Right renal cortex interstitium (tissue), 3 donors: ENCODE data around the gene EDN1. TPM values are rescaled to one million over a fixed set of nuclear protein-coding genes. Genes with fewer than 3 reads are reported as not detected.

ENCODE experiments used
- DNase-seq, 3 donors: peaks; one replicate each; pipeline ENCODE4 v3.0.0-alpha.2; 2013; ENCODE audit warnings: low read depth in 3 of 3, low spot score in 2 of 3
- polyA plus RNA-seq, 3 donors: library from polyadenylated mRNA; unstranded; fragments of 120-200 nt; gene quantifications; one replicate each; pipeline ENCODE4 v1.2.1, GENCODE V29; 2013; ENCODE audit not compliant: insufficient read length in 3 of 3

The EDN1 gene
- polyA plus RNA-seq, 3 donors: 4.0 to 5.0 (median 4.8) TPM

DNA sequence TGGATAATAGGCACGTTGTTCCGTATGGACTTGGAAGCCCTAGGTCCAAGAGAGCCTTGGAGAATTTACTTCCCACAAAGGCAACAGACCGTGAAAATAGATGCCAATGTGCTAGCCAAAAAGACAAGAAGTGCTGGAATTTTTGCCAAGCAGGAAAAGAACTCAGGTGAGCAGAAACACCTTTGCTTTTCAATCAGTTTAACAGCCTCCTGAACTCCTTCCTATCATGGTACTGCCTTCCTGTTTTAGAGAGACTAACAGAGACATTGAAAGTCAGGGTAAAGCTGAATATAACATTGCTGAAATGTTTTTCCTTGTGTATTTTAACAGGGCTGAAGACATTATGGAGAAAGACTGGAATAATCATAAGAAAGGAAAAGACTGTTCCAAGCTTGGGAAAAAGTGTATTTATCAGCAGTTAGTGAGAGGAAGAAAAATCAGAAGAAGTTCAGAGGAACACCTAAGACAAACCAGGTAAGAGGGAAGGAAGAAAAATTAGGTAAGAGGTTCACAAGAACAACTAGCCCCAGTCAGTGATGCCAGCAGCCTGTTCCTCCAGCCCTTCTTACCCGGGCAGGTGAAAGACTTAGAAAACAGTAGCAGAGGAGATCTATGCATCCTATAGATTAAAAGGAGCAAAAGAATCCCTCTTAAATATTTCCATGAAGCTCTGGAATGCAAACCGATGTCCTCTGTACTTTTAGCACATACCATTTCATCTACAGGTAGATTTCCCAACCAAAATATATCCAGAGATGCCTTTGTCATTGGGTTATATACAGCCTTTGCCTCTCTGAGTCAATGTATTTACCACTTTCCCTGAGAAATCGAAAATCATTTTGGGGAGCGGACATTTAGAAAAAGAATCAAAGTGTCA lies 4.0 kb downstream of the EDN1 start:
- DNase-seq: no peak

DNA sequence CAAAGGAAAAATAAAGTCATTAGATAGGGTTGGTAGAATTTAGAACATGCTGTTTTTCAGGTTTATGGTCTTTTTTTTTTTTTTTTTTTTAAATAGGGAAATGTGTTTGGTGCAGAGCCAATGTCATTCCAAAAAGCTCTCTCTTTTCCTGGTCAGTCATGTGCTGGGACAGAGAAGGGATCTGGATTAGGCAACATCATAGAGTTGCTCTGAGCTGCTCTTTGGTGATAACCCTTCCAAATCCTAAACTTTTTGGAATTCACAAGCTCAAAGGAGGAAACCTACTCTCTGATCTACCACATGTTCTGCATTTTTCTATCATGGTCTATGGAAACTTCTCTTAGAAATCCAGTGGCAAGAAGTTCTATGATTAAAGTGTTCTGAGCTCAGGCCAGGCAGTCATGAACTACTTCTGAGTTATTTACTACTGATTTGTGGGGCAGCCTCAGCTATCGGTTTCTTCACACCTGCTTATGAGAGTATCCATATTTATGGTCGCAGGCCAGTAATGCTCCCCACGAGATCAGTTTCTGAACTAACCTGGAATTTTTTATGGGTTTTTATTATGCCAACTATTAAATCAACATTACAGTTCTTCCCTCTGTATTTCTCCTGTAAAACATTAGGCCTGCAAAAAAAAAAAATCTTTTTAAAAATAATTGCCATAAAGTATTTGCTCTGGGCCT lies 4.8 kb downstream of the EDN1 start:
- DNase-seq: no peak

DNA sequence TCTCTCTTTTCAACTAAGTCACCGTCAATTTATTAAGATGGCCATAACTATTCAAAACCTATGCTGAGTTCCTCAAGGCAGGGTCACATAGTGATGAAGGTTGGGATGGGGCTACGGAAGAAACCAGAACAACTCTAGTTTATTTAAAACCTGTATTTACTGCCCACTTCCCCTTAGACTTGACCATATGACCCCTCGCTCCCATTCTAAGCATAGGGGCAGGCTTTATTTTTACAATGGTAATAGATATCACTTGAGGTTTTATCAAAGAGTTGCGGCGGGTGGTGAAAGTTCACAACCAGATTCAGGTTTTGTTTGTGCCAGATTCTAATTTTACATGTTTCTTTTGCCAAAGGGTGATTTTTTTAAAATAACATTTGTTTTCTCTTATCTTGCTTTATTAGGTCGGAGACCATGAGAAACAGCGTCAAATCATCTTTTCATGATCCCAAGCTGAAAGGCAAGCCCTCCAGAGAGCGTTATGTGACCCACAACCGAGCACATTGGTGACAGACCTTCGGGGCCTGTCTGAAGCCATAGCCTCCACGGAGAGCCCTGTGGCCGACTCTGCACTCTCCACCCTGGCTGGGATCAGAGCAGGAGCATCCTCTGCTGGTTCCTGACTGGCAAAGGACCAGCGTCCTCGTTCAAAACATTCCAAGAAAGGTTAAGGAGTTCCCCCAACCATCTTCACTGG lies 5.5 kb downstream of the EDN1 start:
- no peak for DNase-seq

DNA sequence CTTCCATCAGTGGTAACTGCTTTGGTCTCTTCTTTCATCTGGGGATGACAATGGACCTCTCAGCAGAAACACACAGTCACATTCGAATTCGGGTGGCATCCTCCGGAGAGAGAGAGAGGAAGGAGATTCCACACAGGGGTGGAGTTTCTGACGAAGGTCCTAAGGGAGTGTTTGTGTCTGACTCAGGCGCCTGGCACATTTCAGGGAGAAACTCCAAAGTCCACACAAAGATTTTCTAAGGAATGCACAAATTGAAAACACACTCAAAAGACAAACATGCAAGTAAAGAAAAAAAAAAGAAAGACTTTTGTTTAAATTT lies 6.1 kb downstream of the EDN1 start:
- no peak for DNase-seq

DNA sequence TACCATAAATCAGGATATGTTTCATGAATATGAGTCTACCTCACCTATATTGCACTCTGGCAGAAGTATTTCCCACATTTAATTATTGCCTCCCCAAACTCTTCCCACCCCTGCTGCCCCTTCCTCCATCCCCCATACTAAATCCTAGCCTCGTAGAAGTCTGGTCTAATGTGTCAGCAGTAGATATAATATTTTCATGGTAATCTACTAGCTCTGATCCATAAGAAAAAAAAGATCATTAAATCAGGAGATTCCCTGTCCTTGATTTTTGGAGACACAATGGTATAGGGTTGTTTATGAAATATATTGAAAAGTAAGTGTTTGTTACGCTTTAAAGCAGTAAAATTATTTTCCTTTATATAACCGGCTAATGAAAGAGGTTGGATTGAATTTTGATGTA lies 6.4 kb downstream of the EDN1 start:
- no peak for DNase-seq

DNA sequence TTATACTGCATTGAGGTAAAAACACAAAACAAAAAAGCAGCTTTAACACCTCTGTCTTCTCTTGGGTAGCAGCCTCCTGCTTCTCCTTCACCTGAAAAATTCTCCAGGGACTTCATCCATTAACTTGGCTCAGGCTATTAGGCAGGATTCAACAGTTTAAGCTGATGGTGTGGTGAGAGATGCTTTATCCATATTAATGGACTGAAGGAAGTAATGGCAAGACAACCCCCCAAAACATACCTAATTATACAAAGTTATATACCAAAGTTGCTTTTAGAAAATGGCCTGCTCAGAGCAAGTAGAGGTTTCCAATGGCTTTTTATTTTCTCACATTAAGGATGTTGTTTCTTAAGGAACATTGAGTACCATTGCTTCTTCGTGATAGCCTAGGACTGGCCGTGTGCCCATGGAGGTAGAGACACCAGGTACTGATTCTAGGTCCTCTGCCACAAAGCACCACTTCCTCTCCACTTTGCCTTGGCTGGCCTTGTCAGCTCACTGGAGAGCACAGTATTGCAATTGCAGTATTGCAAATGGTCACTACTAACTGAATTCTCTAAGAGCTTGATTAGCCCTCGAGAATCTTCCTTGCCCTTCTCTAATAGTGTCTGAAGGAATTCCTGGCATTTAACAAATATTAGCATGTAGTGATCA lies 7.3 kb downstream of the EDN1 start:
- DNase-seq: no peak

DNA sequence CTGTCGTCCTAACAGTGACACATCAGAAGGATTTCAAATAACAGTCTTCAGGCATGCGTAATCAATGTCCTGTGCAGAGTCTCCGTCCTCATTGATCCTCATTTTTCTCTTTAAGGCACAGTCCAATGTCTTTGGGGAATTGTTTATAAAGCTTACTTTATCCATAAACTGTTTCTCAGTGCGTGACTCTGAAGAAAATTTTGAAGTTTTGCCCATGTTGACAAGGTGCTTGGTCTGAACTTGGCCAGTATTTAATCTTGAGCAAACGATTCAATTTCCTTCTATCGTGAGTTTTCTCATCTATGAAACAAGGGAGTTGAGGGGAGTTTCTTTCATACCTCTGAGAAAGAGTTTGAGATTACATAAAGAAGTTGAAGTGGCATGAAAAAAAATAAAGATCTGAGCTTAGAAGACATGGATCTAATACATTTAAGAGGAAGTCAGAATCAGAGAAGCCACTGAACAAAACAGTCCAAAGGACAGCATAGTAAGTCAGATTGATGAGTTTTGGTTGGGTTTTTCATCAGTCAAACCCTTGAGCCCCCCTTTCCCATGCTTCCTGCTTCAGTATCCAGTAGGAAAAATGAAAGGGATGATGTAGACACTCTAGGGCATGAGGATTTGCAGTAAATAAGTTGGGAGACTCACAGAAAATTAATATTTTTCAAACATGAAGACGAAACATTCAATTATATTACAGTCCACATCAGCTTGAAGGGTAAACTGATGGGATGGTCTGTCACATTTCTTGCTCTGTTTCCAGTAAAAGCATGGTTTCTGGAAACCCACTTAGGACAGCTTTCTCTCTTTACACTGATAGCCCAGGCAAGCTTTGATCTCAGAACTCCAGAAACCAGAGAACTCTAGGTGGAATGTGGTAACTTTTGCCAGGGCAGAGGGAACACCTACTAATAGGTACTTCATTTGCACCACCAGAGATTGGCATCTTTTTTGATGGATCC lies 8.1 kb downstream of the EDN1 start:
- no peak for DNase-seq

DNA sequence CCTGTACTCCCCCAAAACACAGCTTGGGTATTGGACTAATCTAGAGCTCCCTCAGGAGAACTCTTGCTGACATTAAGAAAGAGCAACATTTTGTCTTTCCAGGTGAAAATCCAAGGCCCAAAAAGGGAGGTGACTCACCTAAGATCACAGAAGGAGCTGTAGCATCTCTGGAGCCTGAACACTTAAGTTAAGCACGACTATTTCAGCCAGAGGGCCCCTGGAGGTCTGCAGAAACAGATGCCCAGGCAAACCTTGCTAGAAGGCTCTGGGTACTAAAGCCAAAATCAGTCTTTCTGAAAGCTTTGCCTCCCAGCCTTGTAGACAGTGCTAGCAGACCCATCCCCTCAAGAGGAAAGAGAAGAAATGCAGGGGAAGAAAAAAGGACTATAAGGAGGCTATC lies 8.8 kb downstream of the EDN1 start:
- no peak for DNase-seq

DNA sequence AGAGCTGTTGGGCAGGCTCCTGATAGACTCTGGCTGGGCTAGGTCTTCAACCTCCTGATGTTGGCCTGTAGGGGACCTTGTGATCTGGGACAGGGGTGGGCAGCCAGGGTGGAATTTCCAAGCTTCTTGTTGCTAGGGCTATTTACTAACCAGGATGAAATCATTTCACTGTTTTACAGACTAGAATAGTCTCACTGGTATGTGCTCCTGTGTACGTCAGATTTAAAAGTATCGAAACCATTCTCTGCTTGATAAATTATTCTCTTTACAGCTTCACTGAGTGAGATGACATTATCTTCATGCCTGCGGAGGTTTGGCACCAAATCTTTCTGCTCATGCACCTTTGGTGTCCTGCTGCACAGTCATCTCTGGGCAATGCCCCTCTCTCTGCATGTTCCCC lies 10.9 kb downstream of the EDN1 start:
- no peak for DNase-seq

DNA sequence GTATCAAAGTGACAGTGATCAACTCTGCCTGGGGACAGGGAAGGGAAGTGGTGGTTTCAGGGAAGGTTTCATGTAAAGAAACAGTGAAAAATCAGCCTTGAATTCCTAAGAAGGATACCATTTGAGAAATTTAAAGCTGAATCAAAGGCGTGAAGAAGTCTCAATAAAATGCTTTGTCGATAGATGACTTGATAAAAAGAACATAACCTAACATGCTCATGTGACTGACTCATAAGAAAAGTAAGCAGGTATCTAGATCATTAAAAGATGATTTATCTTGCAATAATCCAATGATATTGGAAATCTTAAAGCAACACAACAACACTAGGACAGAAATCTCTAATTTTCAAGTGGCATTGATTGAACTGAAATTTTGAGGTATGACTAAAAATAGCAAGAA lies 14.3 kb downstream of the EDN1 start:
- DNase-seq: no peak

DNA sequence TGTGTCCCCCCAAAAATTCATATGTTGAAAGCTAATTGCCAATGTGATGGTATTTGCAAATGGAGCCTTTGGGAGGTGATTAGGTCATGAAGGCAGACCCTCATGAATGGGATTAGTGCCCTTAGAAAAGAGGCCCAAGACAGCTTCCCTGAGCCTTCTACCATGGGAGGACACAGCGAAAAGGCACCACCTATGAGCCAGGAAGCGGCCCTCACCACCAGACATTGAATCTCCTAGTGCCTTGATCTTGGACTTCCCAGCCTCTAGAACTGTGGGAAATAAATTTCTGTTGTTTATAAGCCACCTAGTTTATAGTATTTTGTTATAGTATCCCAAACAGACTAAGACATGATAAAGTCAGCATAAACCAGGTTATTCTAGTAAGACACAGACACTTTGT lies 18.9 kb downstream of the EDN1 start:
- no peak for DNase-seq

DNA sequence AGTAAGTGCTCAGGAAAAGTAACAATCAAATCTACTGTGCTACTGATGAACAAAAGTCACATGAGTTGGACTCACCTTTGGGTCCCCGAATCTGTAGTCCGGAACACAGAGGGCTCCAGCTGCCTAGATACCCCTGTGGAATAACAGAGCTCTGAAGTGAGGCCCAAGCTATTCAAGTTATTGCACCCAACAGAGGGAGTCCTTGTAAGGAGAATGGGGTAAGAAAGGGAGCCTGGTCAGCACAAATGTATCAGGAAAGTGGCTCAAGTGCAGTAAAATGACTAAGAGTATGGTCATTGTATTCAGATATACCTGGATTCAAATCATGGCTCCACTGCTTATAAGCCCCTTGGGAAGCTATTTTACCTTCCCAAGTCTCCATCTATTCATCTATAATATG lies 20.9 kb downstream of the EDN1 start:
- no peak for DNase-seq

DNA sequence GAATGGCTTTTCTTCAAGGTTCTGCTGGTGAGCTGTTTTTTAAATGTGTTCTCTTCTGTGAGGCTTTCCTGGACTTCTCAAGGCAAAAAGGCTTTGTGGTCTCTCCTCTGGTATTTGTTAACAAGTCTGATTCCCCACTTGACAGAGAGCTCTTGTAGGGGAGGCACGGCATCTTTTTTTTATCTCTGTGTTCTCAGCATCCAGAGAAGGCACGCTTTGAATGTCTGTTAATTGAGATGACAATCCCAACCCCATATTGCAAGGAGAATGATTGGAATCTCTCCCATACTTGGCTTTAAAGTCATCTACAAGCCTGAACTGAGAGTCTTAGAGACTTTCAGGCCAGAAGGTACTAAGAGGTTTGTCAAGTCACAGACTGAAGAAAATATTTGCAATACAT lies 22.6 kb downstream of the EDN1 start:
- DNase-seq: no peak

DNA sequence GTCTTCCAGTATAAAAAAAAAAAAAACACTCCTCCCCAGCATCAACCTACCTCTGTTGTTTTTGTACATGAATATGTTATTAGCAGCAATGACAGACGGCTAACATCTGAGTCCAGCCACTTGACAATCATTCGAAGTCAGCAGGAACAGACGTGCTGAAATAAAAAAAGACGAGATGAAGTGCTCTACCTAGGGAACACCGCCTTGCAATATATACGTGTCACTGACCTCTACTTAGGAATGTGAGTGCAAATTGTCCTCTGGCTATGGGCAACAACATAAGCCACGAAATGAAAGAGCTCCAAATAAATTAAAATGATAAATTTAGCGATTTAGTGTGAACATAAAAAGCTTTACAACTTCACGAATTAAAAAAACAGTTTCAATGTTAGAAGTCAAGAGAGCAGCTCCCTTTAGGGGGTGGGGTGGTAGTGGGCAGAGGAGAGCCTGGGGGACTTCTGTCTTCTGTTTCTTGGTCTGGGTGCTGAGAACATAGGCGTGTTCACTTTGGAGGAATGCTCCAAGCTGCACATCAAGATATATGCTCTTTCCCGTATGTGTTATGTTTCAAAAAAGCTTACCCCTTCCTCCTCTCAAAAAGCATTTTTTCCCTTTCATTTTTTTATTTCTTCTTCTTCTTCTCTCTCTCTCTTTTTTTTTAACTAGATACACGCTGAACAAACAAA lies 23.3 kb downstream of the EDN1 start:
- DNase-seq: no peak

DNA sequence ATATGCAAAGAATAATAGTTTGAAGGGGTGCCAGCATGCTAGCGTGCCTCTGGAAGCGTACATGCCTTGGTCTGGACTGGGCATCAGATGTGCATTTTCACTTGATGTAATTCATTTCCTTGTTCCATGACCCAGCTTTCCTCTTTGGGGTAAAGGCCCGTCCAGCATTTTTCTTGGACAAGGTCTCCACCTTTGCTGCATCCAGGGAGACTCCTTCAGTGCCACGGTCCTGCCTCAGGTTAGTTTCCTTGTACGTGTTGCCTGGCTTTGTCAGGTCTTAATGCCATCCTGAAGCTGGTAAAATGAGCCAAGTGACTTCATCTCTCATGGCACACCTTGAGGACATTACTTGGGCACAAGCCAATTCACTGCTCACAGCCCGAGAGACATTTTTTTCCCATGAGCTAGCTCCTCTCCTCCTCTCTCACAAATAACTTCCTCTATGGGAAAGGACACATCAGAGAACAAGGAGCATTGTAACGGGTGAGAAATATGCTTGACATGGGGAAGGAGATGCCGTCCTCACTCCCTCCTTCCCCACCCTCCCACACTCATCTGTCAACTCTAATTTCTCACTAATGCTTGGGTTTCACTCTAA lies 23.9 kb downstream of the EDN1 start:
- DNase-seq: no peak

DNA sequence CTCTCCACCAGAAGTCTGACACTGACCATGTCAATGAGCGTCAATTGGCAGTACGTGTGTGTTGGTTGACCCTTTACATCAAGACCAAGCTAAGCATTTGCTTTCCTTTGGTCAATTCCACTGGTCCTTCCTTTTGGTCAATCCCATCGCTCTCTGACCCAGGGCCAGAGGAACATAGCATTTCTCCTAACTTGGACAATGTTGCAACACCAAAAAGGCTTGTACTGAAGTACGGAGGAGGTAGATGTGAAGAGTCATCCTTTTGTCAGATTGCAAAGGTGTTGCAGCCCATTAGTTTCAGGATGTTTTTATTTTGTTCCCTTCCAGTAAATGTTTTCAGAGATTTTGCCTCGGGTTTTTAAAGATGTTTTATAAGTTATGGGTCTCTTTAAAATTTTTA lies 24.6 kb downstream of the EDN1 start:
- no peak for DNase-seq

DNA sequence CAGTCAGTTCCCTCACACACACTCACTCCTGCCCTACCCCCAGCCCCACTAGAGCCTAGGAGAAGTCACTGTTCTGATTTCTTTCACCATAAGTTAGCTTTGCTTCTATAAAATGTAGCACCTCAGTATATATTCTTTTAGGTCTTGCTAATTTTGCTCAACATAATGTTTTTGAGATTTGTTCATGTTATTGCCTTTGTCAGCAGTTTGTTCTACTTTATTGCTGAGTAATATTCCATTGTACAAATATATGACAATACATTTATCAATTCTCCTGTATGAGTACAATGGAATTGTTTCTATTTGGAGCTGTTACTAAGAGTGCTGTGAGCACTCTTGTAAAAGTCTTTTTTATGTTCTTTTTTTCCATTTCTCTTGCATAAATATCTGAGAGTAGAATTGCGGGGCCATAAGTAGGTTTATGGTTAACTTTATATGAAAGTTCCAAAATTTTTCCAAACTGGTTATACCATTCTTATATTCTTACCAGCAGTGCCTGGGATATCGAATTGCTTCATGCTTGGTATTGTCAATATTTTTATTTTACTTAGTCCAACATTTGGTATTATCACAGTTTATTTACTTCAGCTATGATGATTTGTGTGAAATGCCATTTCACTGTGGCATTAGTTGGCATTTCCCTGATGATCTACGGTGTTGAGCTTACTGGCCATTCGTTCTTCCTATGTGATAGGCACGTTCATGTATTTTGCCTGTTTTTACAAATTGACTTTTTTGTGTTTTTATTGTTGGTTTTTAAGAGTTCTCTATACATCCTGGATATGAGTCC lies 25.3 kb downstream of the EDN1 start:
- no peak for DNase-seq

DNA sequence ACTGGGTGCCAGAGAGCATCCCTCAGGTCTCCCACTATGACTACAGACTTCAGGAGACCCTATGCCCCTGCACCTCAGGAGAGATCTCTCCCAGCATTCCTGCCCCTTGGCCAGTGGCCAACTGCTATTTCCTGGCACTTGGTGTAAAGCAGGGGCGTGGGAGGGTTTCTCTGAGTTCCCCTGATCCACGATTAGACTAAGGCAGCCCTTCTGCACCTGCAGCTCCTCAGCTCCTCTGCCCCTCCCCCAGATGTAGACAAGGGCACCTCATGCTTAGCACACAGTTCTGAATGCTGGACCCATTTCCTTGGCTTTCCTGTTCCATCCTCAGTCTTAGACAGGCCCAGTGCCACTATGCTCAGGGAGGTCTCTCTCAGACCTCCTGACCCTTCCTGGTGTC lies 28.6 kb downstream of the EDN1 start:
- DNase-seq: no peak
